ENCODE results near the gene SRSF10.

GRCh38 chr1:23947366-23947765 is 32.8 kb downstream of the SRSF10 start:
- TF ChIP-seq, protein P1, sequence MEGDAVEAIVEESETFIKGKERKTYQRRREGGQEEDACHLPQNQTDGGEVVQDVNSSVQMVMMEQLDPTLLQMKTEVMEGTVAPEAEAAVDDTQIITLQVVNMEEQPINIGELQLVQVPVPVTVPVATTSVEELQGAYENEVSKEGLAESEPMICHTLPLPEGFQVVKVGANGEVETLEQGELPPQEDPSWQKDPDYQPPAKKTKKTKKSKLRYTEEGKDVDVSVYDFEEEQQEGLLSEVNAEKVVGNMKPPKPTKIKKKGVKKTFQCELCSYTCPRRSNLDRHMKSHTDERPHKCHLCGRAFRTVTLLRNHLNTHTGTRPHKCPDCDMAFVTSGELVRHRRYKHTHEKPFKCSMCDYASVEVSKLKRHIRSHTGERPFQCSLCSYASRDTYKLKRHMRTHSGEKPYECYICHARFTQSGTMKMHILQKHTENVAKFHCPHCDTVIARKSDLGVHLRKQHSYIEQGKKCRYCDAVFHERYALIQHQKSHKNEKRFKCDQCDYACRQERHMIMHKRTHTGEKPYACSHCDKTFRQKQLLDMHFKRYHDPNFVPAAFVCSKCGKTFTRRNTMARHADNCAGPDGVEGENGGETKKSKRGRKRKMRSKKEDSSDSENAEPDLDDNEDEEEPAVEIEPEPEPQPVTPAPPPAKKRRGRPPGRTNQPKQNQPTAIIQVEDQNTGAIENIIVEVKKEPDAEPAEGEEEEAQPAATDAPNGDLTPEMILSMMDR (optimal IDR thresholded peaks at IDR 0.05 in 1 of 3, IDR thresholded peaks at IDR 0.05 in 1 of 3, conservative IDR thresholded peaks at IDR 0.05 in 1 of 3; ENCODE audit: extremely low read depth in 1 of 3, insufficient read depth in 2 of 3, low read length in 3 of 3) = no peak
- no peak for TF ChIP-seq EZH2 (IDR thresholded peaks at IDR 0.05; ENCODE audit: low read length)

All from keratinocyte (primary cell).